LNCAP (cell line): ENCODE data around the gene KRTAP5-2.

Experiments
- TF ChIP-seq, protein P1 (sequence below): fragments of 450-650 bp; IDR thresholded peaks from 2 replicates; pipeline ENCODE4 v1.5.1; 2017; ENCODE audit warnings: mild to moderate bottlenecking

Gene KRTAP5-2

DNA sequence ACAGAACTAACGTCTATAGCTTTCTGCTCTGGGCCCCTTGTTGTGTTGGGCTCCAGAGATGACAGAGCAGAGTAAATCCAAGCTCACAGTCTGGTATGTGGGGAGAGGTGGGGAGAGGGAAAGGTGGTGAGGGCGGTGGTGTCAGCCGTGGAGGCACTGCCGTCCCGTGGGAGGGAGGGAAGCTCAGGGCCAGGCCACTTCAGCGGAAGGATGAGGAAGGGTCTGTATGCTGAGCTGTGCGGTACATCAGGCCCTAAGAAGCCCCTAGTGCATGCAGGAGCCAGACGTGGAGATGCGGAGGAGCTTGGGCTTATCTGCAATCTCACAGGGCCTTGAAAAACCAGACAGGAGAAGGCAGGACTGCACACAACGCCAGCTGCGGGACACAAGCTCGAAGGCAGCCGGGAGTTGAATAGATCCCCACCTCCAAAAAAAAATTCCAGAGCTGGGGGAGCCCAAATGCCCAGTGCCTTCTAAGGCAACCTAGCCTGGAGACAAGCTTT, 33.0 kb upstream of the KRTAP5-2 start:
- TF ChIP-seq, protein P1, sequence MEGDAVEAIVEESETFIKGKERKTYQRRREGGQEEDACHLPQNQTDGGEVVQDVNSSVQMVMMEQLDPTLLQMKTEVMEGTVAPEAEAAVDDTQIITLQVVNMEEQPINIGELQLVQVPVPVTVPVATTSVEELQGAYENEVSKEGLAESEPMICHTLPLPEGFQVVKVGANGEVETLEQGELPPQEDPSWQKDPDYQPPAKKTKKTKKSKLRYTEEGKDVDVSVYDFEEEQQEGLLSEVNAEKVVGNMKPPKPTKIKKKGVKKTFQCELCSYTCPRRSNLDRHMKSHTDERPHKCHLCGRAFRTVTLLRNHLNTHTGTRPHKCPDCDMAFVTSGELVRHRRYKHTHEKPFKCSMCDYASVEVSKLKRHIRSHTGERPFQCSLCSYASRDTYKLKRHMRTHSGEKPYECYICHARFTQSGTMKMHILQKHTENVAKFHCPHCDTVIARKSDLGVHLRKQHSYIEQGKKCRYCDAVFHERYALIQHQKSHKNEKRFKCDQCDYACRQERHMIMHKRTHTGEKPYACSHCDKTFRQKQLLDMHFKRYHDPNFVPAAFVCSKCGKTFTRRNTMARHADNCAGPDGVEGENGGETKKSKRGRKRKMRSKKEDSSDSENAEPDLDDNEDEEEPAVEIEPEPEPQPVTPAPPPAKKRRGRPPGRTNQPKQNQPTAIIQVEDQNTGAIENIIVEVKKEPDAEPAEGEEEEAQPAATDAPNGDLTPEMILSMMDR = no peak

DNA sequence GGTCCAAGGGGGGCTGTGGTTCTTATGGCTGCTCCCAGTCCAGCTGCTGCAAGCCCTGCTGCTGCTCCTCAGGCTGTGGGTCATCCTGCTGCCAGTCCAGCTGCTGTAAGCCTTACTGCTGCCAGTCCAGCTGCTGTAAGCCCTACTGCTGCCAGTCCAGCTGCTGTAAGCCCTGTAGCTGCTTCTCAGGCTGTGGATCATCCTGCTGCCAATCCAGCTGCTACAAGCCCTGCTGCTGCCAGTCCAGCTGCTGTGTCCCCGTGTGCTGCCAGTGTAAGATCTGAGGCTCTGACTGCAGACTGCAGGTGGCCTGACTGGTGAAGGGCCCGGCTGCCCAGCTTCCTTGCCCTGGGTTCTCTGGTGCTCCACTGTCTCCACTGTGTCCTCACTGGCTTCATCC, 32.2 kb upstream of the KRTAP5-2 start:
- TF ChIP-seq, protein P1 = no peak

DNA sequence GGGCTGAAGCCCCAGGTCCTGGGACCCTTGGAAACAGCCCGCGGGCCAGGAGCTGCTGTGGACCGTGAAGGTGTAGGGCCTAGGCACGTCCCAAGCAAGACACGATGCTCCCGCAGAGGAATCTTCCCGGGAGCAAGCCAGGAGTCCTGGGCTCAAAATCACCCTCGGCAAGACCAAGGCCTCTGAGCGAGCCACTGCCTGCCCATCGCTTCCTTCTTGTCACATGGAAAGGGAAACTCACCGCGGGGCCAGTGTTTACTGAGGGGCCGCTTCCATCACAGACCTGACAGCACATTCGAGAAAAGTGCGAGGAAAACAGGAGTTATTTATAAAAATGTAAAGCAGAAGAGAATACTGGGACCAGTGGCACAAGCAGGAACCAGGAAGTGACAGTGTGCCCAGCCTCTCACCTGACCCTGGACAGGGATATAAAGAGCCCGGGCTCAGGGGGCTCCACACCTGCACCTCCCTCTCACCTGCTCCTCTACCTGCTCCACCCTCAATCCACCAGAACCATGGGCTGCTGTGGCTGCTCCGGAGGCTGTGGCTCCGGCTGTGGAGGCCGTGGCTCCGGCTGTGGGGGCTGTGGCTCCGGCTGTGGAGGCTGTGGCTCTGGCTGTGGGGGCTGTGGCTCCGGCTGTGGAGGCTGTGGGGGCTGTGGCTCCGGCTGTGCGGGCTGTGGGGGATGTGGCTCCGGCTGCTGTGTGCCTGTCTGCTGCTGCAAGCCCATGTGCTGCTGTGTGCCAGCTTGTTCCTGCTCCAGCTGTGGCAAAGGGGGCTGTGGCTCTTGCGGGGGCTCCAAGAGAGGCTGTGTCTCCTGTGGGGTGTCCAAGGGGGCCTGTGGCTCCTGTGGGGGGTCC, 31.5 kb upstream of the KRTAP5-2 start, which contains the start of gene KRTAP5-5:
TSS of gene KRTAP5-5 (plus strand) at position 450 of the 860 bp plus-strand sequence. CDS start at position 516, 66 bp downstream.
- TF ChIP-seq, protein P1 = no peak

DNA sequence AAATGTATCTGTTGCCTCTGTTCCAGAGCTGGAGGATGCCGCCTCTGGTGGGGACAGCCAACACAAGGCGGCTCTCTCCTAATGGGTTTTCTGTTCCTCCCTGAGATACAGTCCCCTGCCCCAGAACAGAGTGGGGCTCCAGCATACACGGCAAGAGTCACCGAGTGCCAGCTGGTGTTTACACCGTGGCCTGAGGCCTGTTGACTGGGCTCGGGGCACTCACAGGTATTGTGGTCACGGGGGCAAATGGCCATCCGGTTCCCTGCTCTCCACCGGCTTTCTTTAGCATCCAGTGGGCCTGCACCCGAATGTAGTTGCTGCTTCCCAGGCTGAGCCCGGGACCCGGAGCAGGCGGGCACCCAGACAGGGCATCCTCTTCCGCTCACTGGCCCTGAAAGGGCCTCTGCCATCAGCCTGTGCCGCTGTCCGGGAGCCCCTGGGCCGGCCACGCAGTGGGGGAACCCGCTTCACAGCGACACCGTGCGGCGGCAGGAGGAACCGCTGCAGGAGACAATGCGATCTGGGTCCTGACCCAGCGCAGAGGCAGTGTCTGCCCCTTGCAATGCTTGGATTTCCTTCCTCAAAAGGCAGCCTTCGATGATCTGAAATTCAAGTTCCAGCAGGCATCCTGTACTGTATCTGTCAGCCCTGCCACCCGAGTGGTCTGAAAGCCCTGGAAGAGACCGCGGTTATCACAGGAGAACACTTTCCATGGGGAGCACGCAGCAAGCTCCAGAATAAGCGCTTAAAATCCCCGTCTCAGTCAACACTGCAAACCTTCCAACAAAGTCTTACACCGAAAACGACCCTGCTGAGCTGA, 30.6 kb upstream of the KRTAP5-2 start:
- TF ChIP-seq, protein P1 = peak; percentile 98

DNA sequence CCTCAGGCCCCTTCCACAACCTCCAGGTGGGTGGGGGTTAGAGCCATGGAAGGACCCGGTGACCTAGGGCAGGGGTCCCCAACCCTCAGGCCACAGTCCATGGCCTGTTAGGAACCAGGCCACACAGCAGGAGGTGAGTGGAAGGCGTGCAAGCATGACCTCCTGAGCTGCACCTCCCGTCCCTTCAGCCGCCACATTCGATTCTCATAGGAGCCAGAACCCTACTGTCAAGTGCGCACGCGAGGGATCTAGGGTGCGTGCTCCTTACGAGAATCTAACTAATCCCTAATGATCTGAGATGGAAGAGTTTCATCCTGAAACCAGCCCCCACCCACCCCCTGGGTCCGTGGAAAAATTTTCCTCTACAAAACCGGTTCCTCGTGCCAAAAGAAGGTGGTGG, 27.4 kb upstream of the KRTAP5-2 start:
- TF ChIP-seq, protein P1 = no peak

DNA sequence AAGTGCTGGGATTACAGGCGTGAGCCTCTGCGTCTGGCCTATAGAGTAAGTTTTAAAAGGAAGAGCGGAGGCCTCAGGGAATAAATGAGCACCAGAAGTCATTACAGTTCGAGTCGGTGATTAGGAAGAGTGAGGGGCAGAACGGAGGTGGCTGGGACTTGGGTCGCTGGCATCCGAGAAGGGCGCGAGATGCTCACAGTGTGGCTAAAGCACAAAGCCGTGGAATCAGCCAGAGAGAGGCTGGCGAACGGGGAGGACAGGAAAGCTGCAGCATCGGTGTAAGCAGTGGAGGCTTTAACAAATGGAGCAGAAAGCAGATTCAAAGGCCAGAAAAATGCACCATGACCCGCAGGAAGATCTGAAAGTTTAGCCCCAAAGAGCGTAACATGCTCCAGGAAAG, 26.5 kb upstream of the KRTAP5-2 start:
- TF ChIP-seq, protein P1 = no peak

DNA sequence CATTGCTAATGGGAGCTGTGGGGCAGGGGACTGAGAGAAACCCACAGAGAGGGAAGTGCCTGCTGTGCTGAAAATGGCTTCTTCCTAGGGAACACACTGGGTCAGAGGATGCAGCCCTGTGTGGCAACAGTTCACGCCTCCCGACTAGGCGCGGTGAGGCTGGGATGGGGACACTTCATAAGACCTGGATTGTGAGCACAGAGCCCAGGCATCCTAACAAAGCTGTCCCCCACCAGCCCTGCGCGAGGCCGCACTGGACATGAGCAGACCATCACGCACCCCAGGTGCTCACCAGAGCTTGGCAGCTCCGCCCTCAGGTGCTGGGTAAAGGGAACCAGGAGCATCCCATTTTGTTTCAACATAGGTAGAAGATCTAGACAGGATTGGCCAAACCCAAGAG, 25.6 kb upstream of the KRTAP5-2 start:
- TF ChIP-seq, protein P1 = no peak
